GM19455 (cell line): ENCODE results near the gene KIAA1755.
"Not testable (repeated sequence)": the region's sequence is repeated elsewhere in the genome, so short reads cannot be mapped to it uniquely, and the experiment has no call there.

Experiments
- ATAC-seq: cut with Tn5 transposase; IDR thresholded peaks from one replicate; pipeline ENCODE4 v1.9.1; 2021; ENCODE audit not compliant: unreplicated experiment

The KIAA1755 gene

GRCh38 chr20:38267901-38268514 is 7.5 kb upstream of the KIAA1755 start:
- ATAC-seq: no peak

GRCh38 chr20:38267296-38267695 is 6.8 kb upstream of the KIAA1755 start:
- no peak for ATAC-seq

- ATAC-seq: no peak
Measured at GRCh38 chr20:38266426-38266825, 5.9 kb upstream of the KIAA1755 start.

GRCh38 chr20:38262931-38263330 is 2.4 kb upstream of the KIAA1755 start:
- no peak for ATAC-seq

- no peak for ATAC-seq
Measured at GRCh38 chr20:38261054-38261390, 487 bp upstream of the KIAA1755 start.

- ATAC-seq: no peak
Measured at GRCh38 chr20:38260025-38260377, 534 bp downstream of the KIAA1755 start.

- ATAC-seq: no peak
Measured at GRCh38 chr20:38258545-38259215, 1.9 kb downstream of the KIAA1755 start.

GRCh38 chr20:38256966-38257365 is 3.6 kb downstream of the KIAA1755 start:
- no peak for ATAC-seq

GRCh38 chr20:38256021-38256420 is 4.5 kb downstream of the KIAA1755 start:
- no peak for ATAC-seq

- ATAC-seq: no peak
Measured at GRCh38 chr20:38255393-38255792, 5.1 kb downstream of the KIAA1755 start.

- ATAC-seq: not testable (repeated sequence)
Measured at GRCh38 chr20:38254621-38255020, 5.9 kb downstream of the KIAA1755 start.

GRCh38 chr20:38253571-38253970 is 7.0 kb downstream of the KIAA1755 start:
- ATAC-seq: no peak

GRCh38 chr20:38252292-38253288 is 7.9 kb downstream of the KIAA1755 start:
- no peak for ATAC-seq

GRCh38 chr20:38251441-38251840 is 9.1 kb downstream of the KIAA1755 start:
- ATAC-seq: not testable (repeated sequence)

- ATAC-seq: no peak
Measured at GRCh38 chr20:38250609-38251008, 9.9 kb downstream of the KIAA1755 start.

GRCh38 chr20:38249536-38250310 is 10.8 kb downstream of the KIAA1755 start:
- ATAC-seq: no peak

- no peak for ATAC-seq
Measured at GRCh38 chr20:38248133-38248532, 12.4 kb downstream of the KIAA1755 start.

- not testable (repeated sequence) for ATAC-seq
Measured at GRCh38 chr20:38247725-38248124, 12.8 kb downstream of the KIAA1755 start.

- no peak for ATAC-seq
Measured at GRCh38 chr20:38247166-38247509, 13.4 kb downstream of the KIAA1755 start.

GRCh38 chr20:38246357-38247165 is 14.0 kb downstream of the KIAA1755 start:
- no peak for ATAC-seq
